ENCODE measurements around the gene IFIT3.
A peak's percentile ranks its signal among the peaks of the same experiment; 100 is the strongest.
"Not testable (repeated sequence)": the region's sequence is repeated elsewhere in the genome, so short reads cannot be mapped to it uniquely, and the experiment has no call there.

The IFIT3 gene

DNA sequence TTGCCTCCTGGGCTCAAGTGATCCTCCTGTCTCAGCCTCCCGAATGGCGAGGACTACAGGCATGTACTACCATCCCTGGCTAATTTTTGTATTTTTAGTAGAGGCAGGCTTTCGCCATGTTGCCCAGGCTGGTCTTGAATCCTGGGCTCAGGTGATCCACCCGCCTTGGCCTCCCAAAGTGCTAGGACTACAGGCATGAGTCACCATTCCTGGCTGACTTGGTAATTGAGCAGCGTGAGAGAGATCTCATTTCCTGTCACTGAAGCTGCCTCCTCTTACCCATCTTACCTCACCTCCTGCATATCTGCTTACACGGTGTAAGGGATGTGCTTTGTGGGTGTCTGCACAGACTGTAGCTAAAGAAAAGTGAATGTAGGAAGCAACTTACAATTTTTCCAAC, 9.7 kb downstream of the IFIT3 start:
- DNase-seq: no peak

DNA sequence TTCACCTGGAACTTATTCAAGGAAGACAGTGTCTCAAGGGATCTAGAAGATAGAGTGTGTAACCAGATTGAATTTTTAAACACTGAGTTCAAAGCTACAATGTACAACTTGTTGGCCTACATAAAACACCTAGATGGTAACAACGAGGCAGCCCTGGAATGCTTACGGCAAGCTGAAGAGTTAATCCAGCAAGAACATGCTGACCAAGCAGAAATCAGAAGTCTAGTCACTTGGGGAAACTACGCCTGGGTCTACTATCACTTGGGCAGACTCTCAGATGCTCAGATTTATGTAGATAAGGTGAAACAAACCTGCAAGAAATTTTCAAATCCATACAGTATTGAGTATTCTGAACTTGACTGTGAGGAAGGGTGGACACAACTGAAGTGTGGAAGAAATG, 10.9 kb downstream of the IFIT3 start:
- no peak for DNase-seq

DNA sequence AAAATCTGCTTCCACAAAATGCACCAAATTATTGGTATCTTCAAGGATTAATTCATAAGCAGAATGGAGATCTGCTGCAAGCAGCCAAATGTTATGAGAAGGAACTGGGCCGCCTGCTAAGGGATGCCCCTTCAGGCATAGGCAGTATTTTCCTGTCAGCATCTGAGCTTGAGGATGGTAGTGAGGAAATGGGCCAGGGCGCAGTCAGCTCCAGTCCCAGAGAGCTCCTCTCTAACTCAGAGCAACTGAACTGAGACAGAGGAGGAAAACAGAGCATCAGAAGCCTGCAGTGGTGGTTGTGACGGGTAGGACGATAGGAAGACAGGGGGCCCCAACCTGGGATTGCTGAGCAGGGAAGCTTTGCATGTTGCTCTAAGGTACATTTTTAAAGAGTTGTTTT, 12.1 kb downstream of the IFIT3 start:
- DNase-seq: no peak

DNA sequence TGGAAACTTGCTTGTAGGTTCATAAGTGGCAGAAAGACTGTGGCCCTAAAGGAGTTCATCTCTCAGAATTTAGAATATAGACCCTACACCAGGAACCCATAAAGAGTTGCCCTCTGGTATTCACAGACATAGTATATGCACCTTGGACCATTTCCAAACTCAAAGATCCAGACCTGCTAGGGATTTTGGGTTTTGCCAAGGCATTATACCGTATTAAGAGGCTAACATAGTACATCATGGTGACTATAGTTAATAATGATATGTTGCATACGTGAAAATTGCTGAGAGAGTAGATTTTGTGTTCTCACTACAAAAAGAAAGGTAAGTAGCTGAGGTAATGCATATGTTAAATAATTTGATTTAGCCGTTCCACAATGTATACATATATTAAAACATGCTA, 13.9 kb downstream of the IFIT3 start:
- DNase-seq: no peak

DNA sequence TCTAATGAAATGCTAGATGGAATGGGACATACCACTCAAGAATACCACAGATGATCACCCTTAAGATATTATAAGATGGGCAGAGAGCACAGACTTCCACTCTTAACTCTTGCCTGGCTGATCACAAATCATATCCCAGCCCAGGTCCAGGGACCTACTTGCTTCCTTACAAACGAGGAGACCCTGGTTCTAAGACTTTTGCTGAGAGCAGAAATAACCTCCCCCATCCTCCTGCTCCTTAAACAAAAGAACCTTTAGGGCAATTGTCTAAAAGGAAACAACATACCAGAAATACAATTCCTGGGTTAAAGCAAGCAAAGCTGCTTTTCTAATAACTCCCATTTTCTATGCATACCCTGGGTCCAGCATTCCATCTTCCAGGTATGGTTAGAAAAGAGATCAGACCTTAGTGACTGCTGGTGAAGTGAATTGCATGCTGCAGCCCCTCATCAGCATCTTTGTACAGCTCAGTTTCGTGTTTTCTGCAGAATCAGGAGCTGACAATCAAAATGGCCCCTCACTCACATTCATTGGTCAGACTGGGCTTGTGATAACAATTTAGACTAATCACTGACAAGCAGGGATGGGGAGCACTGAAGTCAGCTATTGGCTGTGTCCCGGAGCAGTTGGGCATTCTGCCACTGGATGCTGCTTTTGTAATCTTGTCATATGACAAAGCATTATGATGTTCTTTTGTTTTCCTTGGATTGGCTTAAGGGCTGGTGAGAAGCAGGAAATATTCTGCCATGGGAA, 14.6 kb downstream of the IFIT3 start:
- DNase-seq: no peak

DNA sequence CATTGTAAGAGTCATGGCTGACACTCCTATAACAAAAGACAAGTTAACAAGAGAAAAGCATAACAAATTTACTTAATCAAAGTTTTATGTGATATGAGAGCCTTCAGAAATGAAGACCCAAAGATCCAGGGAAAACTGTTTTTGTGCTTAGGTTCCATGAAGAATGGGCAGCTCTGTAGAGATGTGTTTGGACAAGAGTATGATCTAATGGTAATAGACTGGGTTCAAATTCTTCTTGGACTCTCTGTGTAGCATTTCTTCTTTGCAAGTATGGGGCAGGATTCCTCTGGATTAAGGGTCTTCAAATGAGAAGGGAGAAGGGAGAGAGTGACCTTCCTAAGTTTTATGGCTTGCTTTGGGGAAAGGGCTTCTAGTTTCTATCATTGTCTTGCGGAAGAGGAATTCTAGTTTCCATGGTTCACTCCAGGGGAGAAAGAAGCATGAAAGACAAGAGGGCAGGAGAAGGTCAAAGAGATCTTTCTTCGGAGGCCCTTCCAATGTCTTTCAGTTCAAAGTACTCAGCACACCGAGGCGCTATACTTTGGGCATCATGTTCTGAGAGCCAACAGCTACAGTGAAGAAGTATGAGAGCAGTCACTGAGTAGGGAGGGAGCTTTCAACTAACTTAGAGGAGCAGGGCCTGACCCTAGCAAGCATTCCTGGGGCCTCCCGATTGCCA, 15.4 kb downstream of the IFIT3 start:
- no peak for DNase-seq

DNA sequence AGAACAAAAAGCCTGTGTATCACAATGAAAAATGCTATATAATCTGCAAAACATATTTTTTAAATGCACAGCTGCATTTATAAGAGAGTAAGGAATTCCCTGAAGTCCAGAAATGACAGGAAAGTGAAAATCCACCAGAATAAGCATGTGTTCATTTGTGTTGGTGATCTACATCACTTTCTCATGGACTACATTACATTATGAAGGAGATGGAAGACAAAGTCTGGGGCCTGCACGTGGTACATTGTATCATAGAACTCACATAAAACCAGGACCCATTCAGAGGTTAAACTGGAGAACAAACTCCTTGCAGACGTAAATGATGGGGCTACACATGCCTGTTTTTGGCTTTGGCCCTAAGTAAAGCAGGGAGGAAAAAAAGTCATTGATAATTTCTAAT, 16.4 kb downstream of the IFIT3 start:
- DNase-seq: no peak

DNA sequence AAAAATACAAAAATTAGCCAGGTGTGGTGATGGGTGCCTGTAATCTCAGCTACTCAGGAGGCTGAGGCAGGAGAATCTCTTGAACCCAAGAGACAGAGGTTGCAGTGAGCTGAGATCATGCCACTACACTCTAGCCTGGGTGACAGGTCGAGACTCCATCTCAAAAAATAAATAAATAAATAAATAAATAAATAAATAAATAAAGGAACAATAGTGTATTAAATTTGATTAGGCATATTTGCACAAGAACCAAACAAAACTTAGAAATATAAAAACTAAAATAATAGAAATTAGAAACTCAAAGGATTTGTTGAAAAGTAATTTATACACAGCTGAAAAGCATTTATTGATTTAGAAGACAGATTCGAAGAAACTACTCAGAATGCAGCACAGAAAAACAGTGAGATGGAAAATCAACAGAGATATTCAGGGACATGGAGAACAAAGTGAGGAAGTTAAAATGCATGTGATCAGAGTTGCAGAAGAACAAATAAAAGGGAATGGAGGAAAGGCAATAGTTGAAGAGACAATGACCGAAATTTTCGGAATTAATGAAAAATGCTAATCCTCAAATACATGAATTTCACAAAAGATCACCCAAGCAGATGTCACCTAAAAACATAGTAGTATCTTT, 17.7 kb downstream of the IFIT3 start:
- DNase-seq: no peak

DNA sequence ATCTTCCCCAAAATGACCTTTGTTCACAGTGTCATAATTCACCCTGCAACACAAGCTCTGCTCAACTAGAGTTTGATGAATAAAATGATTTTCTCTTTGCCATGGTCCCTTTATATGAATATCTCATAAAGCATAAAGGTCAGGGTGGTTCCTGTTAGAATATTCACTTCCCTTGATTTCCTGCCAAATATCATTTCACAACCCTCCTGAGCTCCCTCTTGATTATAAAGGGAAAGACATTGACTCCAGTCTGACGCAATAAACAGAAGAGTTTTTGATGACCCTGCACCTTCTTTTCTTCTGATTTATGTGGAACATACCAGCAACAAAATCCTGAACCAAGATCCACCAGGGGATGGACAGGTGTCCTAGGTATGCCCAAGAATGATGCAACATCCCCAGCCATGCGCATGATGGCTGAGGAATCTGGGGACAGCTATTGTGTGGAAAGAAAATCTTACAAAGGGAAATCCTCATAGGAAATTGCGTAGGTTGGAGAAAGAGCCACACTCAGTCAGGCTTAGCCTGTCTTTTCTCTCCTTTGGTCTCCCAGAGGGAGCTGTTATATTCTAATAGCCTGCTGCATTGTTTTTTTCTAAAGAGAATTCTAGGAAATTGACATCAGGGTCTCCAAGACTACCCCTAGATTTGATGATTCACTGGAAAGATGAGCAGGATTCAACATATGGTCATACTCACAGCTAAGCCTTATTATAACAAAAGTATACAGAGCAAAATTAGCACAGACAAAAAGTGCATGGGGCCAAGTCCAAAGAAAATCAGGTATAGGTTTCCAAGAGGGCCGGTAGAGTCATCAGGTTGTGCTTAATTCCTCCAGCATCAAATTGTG, 18.8 kb downstream of the IFIT3 start:
- no peak for DNase-seq

DNA sequence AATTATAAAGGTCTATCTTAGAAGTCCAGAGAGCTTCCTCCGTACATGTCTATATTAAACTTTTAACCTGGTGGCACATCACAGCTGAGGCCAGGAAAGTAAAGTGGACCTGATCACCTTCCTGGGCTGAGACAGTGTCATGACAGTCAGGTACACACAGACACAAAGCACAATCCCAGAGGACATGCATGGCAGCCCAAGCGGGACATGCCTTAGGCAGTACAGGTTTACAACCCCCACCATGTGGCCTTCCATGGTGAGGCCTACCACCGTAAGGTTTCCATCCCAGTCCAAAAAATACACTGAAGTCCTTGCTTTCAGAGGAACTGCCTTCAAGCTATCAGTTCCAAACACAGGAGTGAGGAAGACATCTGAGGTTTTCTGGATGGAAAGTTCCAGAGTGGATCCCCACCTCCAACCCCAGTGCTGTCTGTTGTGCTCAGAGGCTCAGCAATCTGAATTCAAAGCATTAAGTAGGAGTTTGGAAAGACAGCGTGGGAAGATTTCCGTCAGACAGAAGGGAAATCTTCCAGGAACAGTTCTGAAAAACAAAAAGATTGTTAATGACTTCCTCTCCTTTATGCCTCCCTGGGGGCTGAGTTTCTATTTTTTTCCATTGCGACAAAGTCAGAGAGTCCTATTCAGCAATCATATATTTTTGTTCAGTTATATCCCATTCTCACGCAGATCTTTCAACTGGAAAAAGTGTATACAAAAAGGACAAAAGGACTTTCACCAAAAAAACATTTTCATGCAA, 20.1 kb downstream of the IFIT3 start:
- DNase-seq: no peak

DNA sequence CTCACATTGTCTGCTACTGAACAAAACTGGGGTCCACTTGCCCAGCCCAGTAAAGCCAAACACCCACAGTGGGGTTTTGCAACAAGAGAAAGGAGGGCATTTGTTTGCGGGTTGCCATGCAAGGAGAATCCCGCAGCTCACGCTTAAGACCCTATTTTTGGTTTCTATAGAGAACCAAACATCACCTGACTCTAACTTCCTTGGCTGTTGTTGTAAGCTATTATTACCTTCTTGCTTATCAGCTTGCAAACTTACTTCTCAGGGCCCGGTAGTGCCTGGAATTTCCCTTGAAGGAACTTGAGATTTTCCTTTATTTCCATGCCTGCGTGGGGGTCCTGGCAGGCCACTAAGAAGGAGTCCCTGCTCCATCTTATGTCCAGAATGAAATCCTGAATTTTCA, 20.7 kb downstream of the IFIT3 start:
- DNase-seq: no peak

DNA sequence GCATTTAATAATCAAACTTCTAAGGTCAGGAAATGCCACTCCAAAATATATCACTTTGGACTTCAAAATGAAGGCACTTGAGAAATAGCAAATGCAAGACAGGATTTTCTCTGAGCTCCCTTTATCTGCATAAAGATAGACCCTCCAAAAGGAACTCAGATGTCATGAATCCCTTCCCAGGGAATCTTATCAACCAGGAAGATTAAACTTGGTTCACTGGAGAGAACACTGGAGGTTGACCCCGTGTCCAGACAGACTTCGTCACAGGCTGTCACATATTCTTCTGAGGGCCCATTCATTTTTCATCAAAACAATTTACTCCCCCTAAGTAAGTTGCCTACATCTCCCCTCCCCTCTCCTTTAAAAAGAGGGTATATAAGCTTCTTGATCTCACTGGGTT, 21.2 kb downstream of the IFIT3 start:
- no peak for DNase-seq

DNA sequence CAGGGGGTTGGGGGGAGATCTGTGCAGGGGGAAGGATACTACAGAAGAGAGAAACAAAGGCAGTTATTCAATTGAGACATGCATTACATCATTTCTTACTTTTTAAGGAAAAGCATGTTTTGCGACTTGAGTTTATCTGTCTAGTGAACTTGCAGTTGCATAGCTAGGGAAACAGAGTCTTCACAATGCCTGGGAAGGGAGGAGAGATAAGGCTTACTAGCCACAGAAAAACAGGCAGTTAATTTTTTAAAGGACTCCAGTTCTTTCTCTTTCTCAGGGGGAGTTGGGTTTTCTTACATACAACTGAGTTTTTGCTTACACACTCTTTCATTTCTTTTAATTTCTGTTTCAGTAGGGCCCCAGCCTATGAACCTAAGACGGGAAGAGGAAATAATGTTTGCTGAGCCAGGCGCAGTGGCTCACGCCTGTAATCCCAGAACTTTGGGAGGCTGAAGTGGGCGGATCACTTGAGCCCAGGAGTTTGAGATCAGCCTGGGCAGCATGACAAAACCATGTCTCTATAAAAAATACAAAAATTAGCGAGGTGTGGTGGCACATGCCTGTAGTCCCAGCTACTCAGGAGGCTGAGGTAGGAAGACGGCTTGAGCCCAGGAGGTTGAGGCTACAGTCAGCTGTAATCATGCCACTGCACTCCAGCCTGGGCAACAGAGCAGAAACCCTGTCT, 23.0 kb downstream of the IFIT3 start:
- not testable (repeated sequence) for DNase-seq

DNA sequence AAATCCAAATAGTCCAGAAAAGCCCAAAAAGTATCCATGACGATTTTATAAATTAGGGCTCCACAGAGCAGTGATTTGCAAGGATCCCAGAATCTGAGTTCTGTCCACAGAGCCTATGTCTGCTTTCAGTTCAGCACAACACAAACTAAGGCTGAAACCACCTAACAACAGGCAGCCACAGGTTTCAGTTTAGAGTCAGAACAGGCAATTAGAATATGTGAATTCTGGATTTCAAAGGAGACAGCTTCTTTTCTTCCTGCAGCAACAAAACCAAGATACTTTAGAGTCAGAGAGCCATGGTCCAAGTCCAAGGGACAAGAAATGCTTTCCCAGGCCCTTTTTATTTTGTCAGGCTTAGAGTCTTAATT, 23.6 kb downstream of the IFIT3 start:
- DNase-seq: no peak

DNA sequence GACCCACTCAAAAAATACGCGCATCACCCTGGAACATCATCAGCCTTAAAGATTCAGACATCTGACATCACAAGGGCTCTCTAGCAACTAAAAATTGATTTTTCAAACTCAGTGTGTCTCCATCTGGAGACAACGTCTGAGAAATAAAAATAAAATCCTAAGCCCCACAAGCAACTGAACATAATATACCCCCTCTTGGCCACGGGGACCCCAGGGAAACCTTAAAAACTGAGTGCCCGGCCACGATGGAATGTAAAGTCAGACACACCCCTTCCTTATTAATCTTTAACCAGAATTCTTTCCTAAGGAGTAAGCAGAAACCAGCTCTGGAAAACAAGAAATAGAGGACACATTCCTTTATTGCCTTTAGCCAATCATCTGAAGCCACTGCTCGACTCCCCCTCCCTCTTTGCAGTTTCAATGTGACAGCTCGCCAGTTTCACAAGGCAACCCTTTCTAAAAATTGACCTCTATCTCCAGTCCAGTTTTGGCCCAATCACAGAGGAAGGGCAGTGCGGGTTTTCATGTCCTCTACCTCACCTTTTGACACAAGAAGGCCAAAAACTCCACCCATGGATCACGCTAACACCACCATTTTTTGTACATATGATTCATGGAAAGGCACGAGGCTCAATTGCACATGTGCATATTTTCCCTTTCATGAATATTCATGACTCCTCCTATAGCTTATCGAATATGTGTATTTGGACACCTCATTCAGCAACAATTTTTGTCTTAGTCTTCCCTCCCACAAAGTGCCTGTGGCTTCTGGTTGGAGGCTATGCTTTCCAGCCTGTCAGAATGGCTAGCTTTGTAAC, 24.2 kb downstream of the IFIT3 start:
- DNase-seq: no peak

DNA sequence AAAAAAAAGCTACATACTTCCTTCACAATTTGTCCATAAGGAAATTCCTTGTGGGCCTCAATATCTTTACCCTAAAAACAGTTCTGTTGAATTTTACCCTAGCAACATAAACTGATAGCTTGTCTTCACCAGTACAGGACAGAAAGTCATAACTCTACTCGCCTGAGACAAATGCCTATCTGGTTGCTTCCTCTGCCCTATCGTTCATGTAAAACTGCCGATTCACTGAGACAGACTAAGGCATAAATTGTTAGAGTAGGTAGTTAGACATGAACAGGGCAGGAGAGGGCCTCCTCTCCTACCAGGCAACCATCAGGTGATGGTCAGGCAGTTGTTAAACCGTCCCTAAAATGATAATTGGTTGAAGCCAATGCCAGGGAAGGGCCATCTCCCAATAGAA, 25.0 kb downstream of the IFIT3 start:
- DNase-seq: no peak

DNA sequence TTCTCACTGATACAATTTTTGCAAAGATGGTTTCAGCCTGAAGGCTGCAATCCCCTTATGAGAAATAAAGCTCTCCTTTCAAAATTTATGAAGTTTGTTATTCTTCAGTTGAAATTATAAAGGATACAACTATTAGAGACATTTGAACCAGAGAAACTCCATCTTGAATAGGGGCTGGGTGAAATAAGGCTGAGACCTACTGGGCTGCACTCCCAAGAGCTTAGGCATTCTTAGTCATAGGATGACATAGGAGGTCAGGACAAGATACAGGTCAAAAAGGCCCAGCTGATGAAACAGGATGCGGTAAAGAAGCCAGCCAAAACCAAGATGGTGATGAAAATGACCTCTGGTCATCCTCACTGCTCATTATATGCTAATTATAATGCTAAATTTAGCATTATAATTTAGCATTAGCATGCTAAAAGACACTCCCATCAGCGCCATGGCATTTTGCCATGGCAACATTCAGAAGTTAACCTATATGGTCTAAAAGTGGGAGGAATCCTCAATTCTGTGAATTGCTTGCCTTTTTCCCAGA, 27.7 kb downstream of the IFIT3 start:
- no peak for DNase-seq

DNA sequence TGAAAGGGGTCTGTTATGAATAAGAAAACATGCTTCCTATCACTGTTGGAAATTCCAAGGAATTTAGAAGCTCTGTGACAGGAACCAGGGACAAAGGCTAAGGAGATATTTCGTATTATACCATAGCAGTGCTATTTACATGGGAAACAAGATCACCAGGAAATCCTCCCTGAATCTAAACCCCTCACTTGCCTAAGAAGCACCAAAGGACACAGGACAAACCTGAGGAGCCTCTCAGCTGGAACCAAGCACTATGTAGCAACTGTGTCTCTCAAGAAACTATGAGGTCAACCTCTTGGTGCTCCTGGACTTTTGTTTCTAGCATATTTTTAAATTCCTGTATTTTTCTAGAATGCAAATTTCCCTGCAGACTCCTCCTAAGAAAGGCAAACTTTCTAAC, 29.3 kb downstream of the IFIT3 start:
- DNase-seq: no peak

DNA sequence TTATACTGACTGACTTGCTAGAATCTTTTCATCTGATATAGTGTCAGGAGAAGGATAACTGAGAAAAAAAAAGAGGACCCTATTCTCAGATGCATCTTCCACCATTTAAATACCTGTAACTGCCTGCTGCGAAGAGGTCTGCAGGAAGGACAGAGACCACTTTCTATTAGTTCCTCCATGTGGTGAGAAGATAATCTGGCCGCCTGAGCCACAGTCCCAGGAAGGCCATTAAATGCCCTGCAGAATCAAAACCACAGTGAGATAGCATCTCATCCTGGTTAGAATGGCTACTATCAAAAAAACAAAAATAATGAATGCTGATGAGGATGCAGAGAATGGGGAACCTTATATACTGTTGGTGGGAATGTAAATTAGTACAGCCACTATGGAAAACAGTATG, 30.2 kb downstream of the IFIT3 start:
- no peak for DNase-seq

DNA sequence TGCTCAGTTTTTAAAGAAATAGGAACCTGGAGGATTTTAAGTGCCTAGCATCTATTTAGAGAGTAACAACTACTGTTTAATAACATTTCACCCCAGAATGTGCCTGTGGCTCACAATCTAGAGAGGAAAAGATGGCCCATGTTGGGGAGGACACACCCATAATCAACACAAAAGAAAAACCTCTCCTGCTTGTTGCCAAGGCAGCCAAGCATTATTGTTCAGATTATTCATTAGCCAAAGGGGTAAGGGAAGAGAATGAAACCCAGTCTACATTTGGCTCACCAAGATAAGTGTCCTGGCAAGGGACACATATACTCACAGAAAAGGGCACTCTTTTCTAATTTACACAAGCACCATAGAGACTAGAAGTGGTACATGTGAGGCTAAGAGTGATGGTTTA, 32.4 kb downstream of the IFIT3 start:
- DNase-seq: peak; percentile 59

DNA sequence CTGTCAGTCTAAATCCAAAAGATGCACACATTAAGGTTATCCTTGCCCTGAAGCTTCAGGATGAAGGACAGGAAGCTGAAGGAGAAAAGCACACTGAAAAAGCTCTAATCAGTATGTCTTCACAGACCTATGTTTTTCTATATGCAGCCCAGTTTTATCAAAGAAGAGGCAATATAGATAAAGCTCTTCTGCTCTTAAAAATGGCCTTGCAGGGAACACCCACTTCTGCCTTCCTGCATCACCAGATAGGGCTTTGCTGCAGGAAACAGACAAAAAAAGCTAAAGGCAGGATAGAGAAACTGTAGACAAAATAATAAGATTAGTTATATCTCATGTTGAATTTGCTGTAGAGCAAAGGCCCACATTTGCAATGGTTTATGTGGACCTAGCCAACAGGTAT, 35.1 kb downstream of the IFIT3 start:
- DNase-seq: no peak
